NT2/D1 (cell line): Measurements from ENCODE around the gene ALDH7A1.

Experiments
- SUZ12 ChIP-seq: IDR thresholded peaks from 2 replicates; pipeline ENCODE4 v1.6.1; 2011; ENCODE audit not compliant: insufficient read length, insufficient read depth; ENCODE audit errors: extremely low read depth
- YY1 ChIP-seq: IDR thresholded peaks from 2 replicates; pipeline ENCODE4 v1.6.1; 2011; ENCODE audit not compliant: insufficient read length, insufficient read depth
- ZNF274 ChIP-seq: IDR thresholded peaks from 2 replicates; pipeline ENCODE4 v1.6.1; 2011; ENCODE audit warnings: mild to moderate bottlenecking, low read depth, low read length

DNA sequence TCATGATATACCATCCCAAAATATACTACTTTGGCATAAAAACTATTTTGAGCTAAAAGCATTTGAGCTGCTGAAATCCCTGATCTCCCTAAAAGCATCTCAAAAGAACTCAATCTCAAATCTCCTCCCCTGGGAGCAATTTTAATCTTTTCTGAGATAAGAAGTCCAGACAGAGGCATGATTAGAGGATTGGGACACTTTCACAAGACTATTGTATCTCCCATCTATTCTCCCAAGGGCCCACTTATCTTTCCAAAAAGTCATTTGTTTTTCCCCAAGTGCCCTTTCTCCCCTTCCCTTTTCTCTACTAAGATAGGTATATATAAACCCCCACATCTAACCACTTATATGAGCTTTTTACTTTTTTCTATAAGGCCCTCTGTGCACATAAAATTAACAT, 79.7 kb downstream of the ALDH7A1 start:
- no peak for TF ChIP-seq YY1
- no peak for TF ChIP-seq SUZ12
- TF ChIP-seq ZNF274: no peak
